GM18519 (cell line): ENCODE data around the gene CX3CL1.

ENCODE experiments used
- ATAC-seq: cut with Tn5 transposase; IDR thresholded peaks from one replicate; pipeline ENCODE4 v1.9.1; 2021; ENCODE audit warnings: mild to moderate bottlenecking, moderate library complexity; ENCODE audit not compliant: unreplicated experiment, low FRiP score

Gene CX3CL1

GRCh38 chr16:57430955-57431354 lies 58.7 kb downstream of the CX3CL1 start:
- no peak for ATAC-seq

GRCh38 chr16:57432505-57432904 lies 60.2 kb downstream of the CX3CL1 start:
- ATAC-seq, result no peak

- ATAC-seq, result no peak
These were observed 60.7 kb downstream of the CX3CL1 start for GRCh38 chr16:57432989-57433388.

- no peak for ATAC-seq
These were observed 61.7 kb downstream of the CX3CL1 start for GRCh38 chr16:57434003-57434402.
